ENCODE measurements around the gene ARID2.

ARID2 gene

GRCh38 chr12:45879363-45879895 is 149.9 kb downstream of the ARID2 start:
- Histone ChIP-seq H3K9ac (ENCODE audit: low read length) (no peak overlapping the region), H3K4me2 (ENCODE audit: low read length) (no peak overlapping the region), H3K9me3 (ENCODE audit: low read length) (0 out of 2 replicates have a peak, but pooled peaks cover 5% of the 10 kb centered on the region), H3K4me3 (ENCODE audit: low read depth, low read length, poor library complexity, severe bottlenecking) (no peak overlapping the region), H3F3A (ENCODE audit: insufficient read depth, low read length) (no peaks in the 10 kb centered on the region), H3K4me1 (ENCODE audit: insufficient read depth, low read length, severe bottlenecking) (no peaks in the 10 kb centered on the region), H3K27ac (ENCODE audit: low read depth, low read length, poor library complexity, severe bottlenecking) (no peak overlapping the region), H3K79me2 (ENCODE audit: insufficient read depth, low read length) (no peaks in the 10 kb centered on the region), H4K20me1 (ENCODE audit: insufficient read depth, low read length) (no peaks in the 10 kb centered on the region), H3K36me3 (ENCODE audit: insufficient read depth, low read length) (peaks cover 45% of the 10 kb centered on the region), H3K27me3 (ENCODE audit: insufficient read depth, low read length) (no peaks in the 10 kb centered on the region), H3K9me2 (ENCODE audit: low read depth, low read length) (no peaks in the 10 kb centered on the region), H2AFZ (ENCODE audit: low read length) (no peak overlapping the region)
- TF ChIP-seq EZH2 (IDR thresholded peaks at IDR 0.05; ENCODE audit: borderline replicate concordance, low read length) (no peak), CTCF (IDR thresholded peaks at IDR 0.05; ENCODE audit: low read length) (no peak)

- Histone ChIP-seq H3F3A (ENCODE audit: insufficient read depth, low read length) (no peaks in the 10 kb centered on the region), H3K9me3 (ENCODE audit: low read length) (peaks cover 5% of the 10 kb centered on the region; the same call in 1 of the 2 replicates), H2AFZ (ENCODE audit: low read length) (no peak overlapping the region), H4K20me1 (ENCODE audit: insufficient read depth, low read length) (no peaks in the 10 kb centered on the region), H3K79me2 (ENCODE audit: insufficient read depth, low read length) (no peaks in the 10 kb centered on the region), H3K4me1 (ENCODE audit: insufficient read depth, low read length, severe bottlenecking) (no peaks in the 10 kb centered on the region), H3K4me2 (ENCODE audit: low read length) (no peak overlapping the region), H3K9ac (ENCODE audit: low read length) (no peak overlapping the region), H3K36me3 (ENCODE audit: insufficient read depth, low read length) (peaks cover 45% of the 10 kb centered on the region), H3K27ac (ENCODE audit: low read depth, low read length, poor library complexity, severe bottlenecking) (no peak overlapping the region), H3K4me3 (ENCODE audit: low read depth, low read length, poor library complexity, severe bottlenecking) (no peak overlapping the region), H3K27me3 (ENCODE audit: insufficient read depth, low read length) (no peaks in the 10 kb centered on the region), H3K9me2 (ENCODE audit: low read depth, low read length) (no peaks in the 10 kb centered on the region)
- TF ChIP-seq CTCF (IDR thresholded peaks at IDR 0.05; ENCODE audit: low read length) (no peak), EZH2 (IDR thresholded peaks at IDR 0.05; ENCODE audit: borderline replicate concordance, low read length) (no peak)
These were observed 151.0 kb downstream of the ARID2 start for GRCh38 chr12:45880533-45880932.

DNA sequence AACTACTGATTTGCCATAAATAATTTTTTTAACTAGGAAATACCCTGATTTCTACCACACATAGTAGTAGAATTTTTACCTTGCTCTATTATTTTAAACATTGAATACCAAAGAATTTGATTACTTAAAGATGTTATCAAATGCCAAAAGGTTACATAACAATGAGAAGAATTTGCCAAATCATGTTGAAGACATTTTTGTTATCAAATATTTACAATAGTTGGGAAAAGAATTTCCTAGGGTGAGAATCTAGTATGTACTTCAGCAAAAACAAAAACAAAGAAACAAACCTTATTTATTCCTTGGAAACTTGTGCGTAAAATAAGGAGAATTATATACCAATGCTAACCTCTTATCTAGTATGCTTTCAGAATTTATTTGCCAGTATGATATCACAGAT is 153.7 kb downstream of the ARID2 start:
- Histone ChIP-seq H3F3A (ENCODE audit: insufficient read depth, low read length) (no peaks in the 10 kb centered on the region), H3K36me3 (ENCODE audit: insufficient read depth, low read length) (peaks cover 46% of the 10 kb centered on the region), H4K20me1 (ENCODE audit: insufficient read depth, low read length) (no peaks in the 10 kb centered on the region), H3K4me3 (ENCODE audit: low read depth, low read length, poor library complexity, severe bottlenecking) (no peak overlapping the region), H3K9me3 (ENCODE audit: low read length) (peaks cover 5% of the 10 kb centered on the region; the same call in 1 of the 2 replicates), H3K9me2 (ENCODE audit: low read depth, low read length) (no peaks in the 10 kb centered on the region), H3K27ac (ENCODE audit: low read depth, low read length, poor library complexity, severe bottlenecking) (no peak overlapping the region), H3K4me1 (ENCODE audit: insufficient read depth, low read length, severe bottlenecking) (no peaks in the 10 kb centered on the region), H3K79me2 (ENCODE audit: insufficient read depth, low read length) (no peaks in the 10 kb centered on the region), H3K9ac (ENCODE audit: low read length) (no peak overlapping the region), H3K27me3 (ENCODE audit: insufficient read depth, low read length) (no peaks in the 10 kb centered on the region), H3K4me2 (ENCODE audit: low read length) (no peak overlapping the region), H2AFZ (ENCODE audit: low read length) (no peak overlapping the region)
- TF ChIP-seq CTCF (IDR thresholded peaks at IDR 0.05; ENCODE audit: low read length): no peak
- TF ChIP-seq EZH2 (IDR thresholded peaks at IDR 0.05; ENCODE audit: borderline replicate concordance, low read length): no peak

Measured in OCI-LY1 (cell line).